Colonic mucosa (tissue), 4 donors: Measurements from ENCODE around the gene NAPB. TPM values are rescaled to one million over a fixed set of nuclear protein-coding genes. Genes with fewer than 3 reads are reported as not detected.

Experiments used
- DNase-seq: peaks from one replicate; pipeline ENCODE4 v3.0.0-alpha.2; 2020
- H3K27ac ChIP-seq: fragments of 200-600 bp; one replicate; pipeline ENCODE4 v1.8.0; 2021
- H3K27me3 ChIP-seq: fragments of 200-600 bp; one replicate; pipeline ENCODE4 v1.8.0; 2021
- H3K36me3 ChIP-seq: fragments of 200-600 bp; one replicate; pipeline ENCODE4 v1.8.0; 2021
- H3K4me1 ChIP-seq: fragments of 200-600 bp; one replicate; pipeline ENCODE4 v1.8.0; 2021; ENCODE audit warnings: mild to moderate bottlenecking
- H3K4me3 ChIP-seq: fragments of 200-600 bp; one replicate; pipeline ENCODE4 v1.8.0; 2021
- H3K9ac ChIP-seq, 2 donors: one replicate each; pipeline ENCODE4 v1.7.0; 2013; ENCODE audit warnings: control low read depth in 2 of 2, low read depth in 2 of 2, low read length in 2 of 2
- H3K9me3 ChIP-seq: fragments of 200-600 bp; one replicate; pipeline ENCODE4 v1.8.0; 2021
- CTCF ChIP-seq: fragments of 200-600 bp; IDR thresholded peaks from one replicate; pipeline ENCODE4 v1.8.0; 2022; ENCODE audit warnings: antibody characterized with exemption, mild to moderate bottlenecking
- intact Hi-C: fragments of 100-400 bp; cut with DNase I; formaldehyde crosslinking; loops from one replicate; pipeline ENCODE4 v1.14.1; 2022
- total RNA-seq, 2 donors: library from RNA; stranded (reverse); fragmentation: NEBNext Ultra II Directional in 1 of 2; extraction: Animal tissue kit (Norgen Biotek cat#: 25700) in 1 of 2; gene quantifications; one replicate each; pipeline ENCODE4 v1.2.1, GENCODE V29; 2021
- donor health status: healthy.
- donor health status: DM: no; HTN: no; CAD: no.
- donor health status: DM: no; HTN: no; CAD: no.

NAPB gene
- total RNA-seq, 2 donors from 2014 or later: 7.5 to 8.4 TPM

GRCh38 chr20:23371496-23371895, 49.8 kb downstream of the NAPB start:
- Histone ChIP-seq H3K9ac (no peak overlapping the region), H3K27me3 (no peaks in the 10 kb centered on the region), H3K27ac (no peak overlapping the region), H3K36me3 (peaks cover 6% of the 10 kb centered on the region), H3K4me3 (no peak overlapping the region), H3K4me1 (no peaks in the 10 kb centered on the region), H3K9me3 (no peaks in the 10 kb centered on the region)
- DNase-seq: no peak
- intact Hi-C loops: no loop called here
- no peak for TF ChIP-seq CTCF

DNA sequence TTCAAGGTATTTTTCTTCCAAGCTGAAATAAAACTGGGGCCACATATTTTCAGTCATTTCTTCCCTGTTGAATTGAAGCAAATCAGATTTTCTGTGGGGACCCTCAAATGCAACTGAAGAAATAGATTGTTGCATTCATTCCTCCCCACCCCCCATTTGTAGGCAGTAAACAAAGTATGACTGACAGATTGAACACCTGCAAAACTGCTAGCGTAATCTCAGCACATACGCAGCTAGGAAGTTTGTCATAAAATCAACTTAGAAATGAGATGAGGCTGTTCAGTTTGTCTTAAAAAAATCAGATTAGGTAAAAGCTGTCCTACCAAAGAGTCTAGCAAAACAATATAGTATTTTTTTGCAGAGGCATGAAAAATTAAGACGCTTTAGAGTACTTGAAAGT, 50.4 kb downstream of the NAPB start:
- H3K9ac ChIP-seq: no peak overlapping the region
- no peak for DNase-seq
- H3K4me3 ChIP-seq: no peak overlapping the region
- intact Hi-C loops: no loop called here
- no peaks in the 10 kb centered on the region for H3K4me1 ChIP-seq
- no peaks in the 10 kb centered on the region for H3K27me3 ChIP-seq
- H3K27ac ChIP-seq: no peak overlapping the region
- TF ChIP-seq CTCF: no peak
- no peaks in the 10 kb centered on the region for H3K9me3 ChIP-seq
- peaks cover 6% of the 10 kb centered on the region for H3K36me3 ChIP-seq

DNA sequence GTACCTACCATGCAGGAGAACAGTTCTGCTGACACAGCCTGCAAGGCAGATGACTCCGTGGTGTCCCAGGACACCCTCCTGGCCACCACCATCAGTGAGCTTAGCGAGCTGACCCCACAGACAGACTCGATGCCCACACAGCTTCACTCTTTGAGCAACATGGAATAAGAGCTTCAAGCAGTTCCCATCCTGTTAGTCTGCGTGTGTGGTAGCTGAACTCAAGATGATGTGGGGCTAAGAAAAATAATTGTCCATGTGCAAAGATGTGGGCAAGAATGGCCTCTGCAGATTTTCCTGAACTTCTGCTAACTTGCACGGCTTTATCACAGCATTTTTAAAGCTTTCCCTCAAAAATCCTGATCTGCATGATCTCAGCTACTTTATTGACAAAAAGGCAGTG, 51.0 kb downstream of the NAPB start:
- TF ChIP-seq CTCF: no peak
- H3K27ac ChIP-seq: no peak overlapping the region
- intact Hi-C loops: no loop called here
- H3K27me3 ChIP-seq: no peaks in the 10 kb centered on the region
- H3K9me3 ChIP-seq: no peaks in the 10 kb centered on the region
- DNase-seq: no peak
- H3K36me3 ChIP-seq: peaks cover 6% of the 10 kb centered on the region
- no peak overlapping the region for H3K9ac ChIP-seq
- H3K4me3 ChIP-seq: no peak overlapping the region
- no peaks in the 10 kb centered on the region for H3K4me1 ChIP-seq

DNA sequence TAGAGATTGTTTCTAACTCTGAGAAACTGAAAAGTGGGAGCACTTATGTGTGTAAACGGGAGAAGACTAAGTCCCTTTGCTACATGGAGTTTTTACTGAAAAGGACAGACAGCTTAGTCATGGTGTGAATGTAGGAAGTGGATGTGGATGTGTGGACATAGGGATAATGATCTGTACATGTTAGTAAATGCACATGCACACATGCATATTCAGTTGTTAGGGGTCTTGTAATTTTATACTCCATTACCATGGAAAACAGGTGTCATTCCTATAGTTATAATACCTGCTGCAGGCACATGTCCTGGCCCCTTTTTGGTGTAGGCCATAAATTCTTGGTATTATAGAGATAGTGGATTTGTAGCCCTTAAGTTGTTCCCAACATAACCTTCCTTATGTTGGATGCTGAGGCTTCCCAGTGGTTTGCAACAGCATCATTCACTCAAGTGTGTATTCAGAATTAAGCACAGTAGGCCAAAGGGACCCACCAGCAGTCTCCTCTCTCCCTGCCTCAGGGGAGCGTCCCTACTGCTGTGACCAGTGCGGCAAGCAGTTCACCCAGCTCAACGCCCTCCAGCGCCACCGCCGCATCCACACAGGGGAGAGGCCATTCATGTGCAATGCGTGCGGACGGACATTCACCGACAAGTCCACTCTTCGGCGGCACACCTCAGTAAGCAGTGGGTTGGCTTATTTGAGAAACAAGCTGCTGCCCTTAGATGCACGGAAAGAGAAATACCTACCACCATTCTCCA, 52.0 kb downstream of the NAPB start:
- no peaks in the 10 kb centered on the region for H3K27me3 ChIP-seq
- H3K4me3 ChIP-seq: no peak overlapping the region
- H3K4me1 ChIP-seq: no peaks in the 10 kb centered on the region
- intact Hi-C loops: no loop called here
- H3K9me3 ChIP-seq: no peaks in the 10 kb centered on the region
- no peak for TF ChIP-seq CTCF
- H3K9ac ChIP-seq: no peak overlapping the region
- peaks cover 6% of the 10 kb centered on the region for H3K36me3 ChIP-seq
- no peak for DNase-seq
- H3K27ac ChIP-seq: no peak overlapping the region

DNA sequence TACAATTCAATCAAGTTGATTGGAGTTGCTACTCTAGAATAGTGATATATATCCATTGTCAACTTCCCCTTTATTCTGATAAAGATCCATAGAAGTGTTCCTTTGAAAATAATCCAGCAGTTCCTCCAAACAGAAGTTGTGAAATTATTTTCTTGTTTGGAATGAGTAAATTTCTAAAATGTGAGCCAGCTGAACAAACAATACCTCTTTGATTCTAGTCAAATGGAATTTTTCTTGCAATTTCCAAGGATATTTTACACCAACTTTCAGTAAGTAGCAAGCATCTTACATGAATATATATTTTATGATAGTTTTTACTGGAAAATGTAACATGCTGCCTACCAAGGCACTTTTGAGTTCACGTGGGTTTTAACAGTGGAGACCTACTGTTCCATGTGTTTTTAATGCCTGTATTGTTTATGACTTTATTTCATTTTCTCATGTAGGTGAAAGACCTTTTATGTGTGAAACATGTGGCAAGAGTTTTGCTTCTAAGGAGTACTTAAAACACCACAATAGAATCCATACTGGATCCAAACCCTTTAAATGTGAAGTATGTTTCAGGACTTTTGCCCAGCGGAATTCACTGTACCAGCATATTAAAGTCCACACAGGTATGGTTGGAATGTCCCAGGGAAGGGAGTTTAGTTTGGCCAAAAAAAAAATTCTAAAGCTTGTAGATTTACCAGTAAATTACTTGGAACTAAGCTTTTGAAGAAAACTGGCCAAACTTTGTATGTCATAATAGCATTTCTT, 52.8 kb downstream of the NAPB start:
- Histone ChIP-seq H3K4me1 (no peaks in the 10 kb centered on the region), H3K9me3 (no peaks in the 10 kb centered on the region), H3K9ac (no peak overlapping the region), H3K4me3 (no peak overlapping the region), H3K36me3 (peaks cover 6% of the 10 kb centered on the region), H3K27me3 (no peaks in the 10 kb centered on the region), H3K27ac (no peak overlapping the region)
- intact Hi-C loops: no loop called here
- no peak for TF ChIP-seq CTCF
- DNase-seq: no peak
